ENCODE data around the gene FHL2.

DNA sequence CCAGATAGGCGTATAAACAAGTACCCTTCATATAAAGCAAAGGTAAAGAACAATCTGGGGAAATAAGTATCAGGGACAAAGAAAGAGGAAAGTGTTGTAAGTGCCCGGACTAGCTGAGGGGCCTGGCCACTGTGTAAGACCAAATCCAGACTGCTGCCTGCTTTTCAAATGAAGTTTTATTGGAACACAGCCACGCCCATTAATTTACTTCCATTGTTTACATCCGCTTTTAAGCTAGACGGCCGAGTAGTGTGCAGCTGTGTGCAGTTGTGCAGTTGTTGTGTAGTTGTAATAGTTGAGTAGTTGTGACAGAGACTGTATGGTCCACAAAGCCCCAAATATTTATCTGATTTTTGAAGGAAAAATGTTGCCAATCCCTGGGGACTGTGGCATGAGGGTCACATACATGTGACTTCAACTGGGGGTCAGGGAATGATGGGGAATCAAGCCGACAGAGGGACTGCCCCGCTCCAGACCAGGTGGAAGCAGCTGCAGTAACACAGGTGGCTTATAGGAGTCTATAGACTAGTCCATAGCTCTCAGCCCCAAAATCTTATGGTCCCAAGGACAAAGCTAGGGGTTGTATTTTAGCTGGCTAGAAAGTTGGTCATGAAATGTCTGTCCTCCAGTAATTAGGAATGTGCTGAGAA, 30.0 kb downstream of the FHL2 start:
- TF ChIP-seq, protein P1, sequence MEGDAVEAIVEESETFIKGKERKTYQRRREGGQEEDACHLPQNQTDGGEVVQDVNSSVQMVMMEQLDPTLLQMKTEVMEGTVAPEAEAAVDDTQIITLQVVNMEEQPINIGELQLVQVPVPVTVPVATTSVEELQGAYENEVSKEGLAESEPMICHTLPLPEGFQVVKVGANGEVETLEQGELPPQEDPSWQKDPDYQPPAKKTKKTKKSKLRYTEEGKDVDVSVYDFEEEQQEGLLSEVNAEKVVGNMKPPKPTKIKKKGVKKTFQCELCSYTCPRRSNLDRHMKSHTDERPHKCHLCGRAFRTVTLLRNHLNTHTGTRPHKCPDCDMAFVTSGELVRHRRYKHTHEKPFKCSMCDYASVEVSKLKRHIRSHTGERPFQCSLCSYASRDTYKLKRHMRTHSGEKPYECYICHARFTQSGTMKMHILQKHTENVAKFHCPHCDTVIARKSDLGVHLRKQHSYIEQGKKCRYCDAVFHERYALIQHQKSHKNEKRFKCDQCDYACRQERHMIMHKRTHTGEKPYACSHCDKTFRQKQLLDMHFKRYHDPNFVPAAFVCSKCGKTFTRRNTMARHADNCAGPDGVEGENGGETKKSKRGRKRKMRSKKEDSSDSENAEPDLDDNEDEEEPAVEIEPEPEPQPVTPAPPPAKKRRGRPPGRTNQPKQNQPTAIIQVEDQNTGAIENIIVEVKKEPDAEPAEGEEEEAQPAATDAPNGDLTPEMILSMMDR (IDR thresholded peaks at IDR 0.05; ENCODE audit: low read depth, low read length, poor library complexity, severe bottlenecking), result no peak
- TF ChIP-seq EZH2phosphoT487 (IDR thresholded peaks at IDR 0.05; ENCODE audit: borderline replicate concordance, low read length), result no peak

All from DOHH2 (cell line).